Lower lobe of right lung (tissue), 2 donors: Measurements from ENCODE around the gene ZBTB12. TPM values are rescaled to one million over a fixed set of nuclear protein-coding genes. Genes with fewer than 3 reads are reported as not detected.

Source experiments
- ATAC-seq, 2 donors: fragments of 200-7000 bp; cut with Tn5 transposase; one replicate each; pipeline ENCODE4 v1.9.1; 2020 to 2022; ENCODE audit warnings: mild to moderate bottlenecking in 2 of 2, moderate library complexity in 2 of 2
- DNase-seq: peaks from one replicate; pipeline ENCODE4 v3.0.0-alpha.2; 2020
- H3K27ac ChIP-seq: fragments of 200-600 bp; one replicate; pipeline ENCODE4 v1.8.0; 2022
- H3K27me3 ChIP-seq: fragments of 200-600 bp; one replicate; pipeline ENCODE4 v1.8.0; 2022; ENCODE audit warnings: low read depth
- H3K36me3 ChIP-seq: fragments of 200-600 bp; one replicate; pipeline ENCODE4 v1.8.0; 2022; ENCODE audit warnings: mild to moderate bottlenecking
- H3K4me1 ChIP-seq: fragments of 200-600 bp; one replicate; pipeline ENCODE4 v1.8.0; 2022
- H3K4me3 ChIP-seq: fragments of 200-600 bp; one replicate; pipeline ENCODE4 v1.8.0; 2022; ENCODE audit warnings: mild to moderate bottlenecking
- H3K9me3 ChIP-seq: fragments of 200-600 bp; one replicate; pipeline ENCODE4 v1.8.0; 2022
- CTCF ChIP-seq: fragments of 200-600 bp; IDR thresholded peaks from one replicate; pipeline ENCODE4 v1.8.0; 2022; ENCODE audit warnings: antibody characterized with exemption, mild to moderate bottlenecking
- intact Hi-C: fragments of 100-400 bp; cut with DNase I; formaldehyde crosslinking; loops from one replicate; pipeline ENCODE4 v1.11.0; 2022
- total RNA-seq: library from RNA; stranded (reverse); fragmentation: NEBNext Ultra II Directional; extraction: Animal tissue kit (Norgen Biotek cat#: 25700); gene quantifications from one replicate; pipeline ENCODE4 v1.2.1, GENCODE V29; 2021
- donor health status: DM: no; HTN: yes; CAD: no; lungs with severe emphysema.

Gene ZBTB12
- total RNA-seq, 1 donor from 2014 or later = 5.1 TPM

- Histone ChIP-seq H3K36me3 (peaks cover 22% of the 10 kb centered on the region), H3K4me3 (no peak overlapping the region), H3K9me3 (no peaks in the 10 kb centered on the region), H3K27me3 (no peaks in the 10 kb centered on the region), H3K27ac (no peak overlapping the region), H3K4me1 (peaks cover 8% of the 10 kb centered on the region)
- DNase-seq = no peak
- ATAC-seq = no peak
- intact Hi-C loops = no loop called here
- no peak for TF ChIP-seq CTCF
Measured at GRCh38 chr6:31876357-31876756, 25.5 kb downstream of the ZBTB12 start.

GRCh38 chr6:31875877-31876276 is 26.0 kb downstream of the ZBTB12 start:
- TF ChIP-seq CTCF = no peak
- Histone ChIP-seq H3K27me3 (no peaks in the 10 kb centered on the region), H3K36me3 (peaks cover 18% of the 10 kb centered on the region), H3K4me1 (peaks cover 8% of the 10 kb centered on the region), H3K4me3 (no peak overlapping the region), H3K27ac (no peak overlapping the region), H3K9me3 (no peaks in the 10 kb centered on the region)
- no peak for DNase-seq
- intact Hi-C loops = no loop called here
- ATAC-seq = no peak

GRCh38 chr6:31874836-31875572 is 26.9 kb downstream of the ZBTB12 start:
- no peak for TF ChIP-seq CTCF
- H3K4me3 ChIP-seq = no peak overlapping the region
- intact Hi-C loops = no loop called here
- DNase-seq (no peak), ATAC-seq (no peak)
- no peaks in the 10 kb centered on the region for H3K27me3 ChIP-seq
- H3K4me1 ChIP-seq = peaks cover 8% of the 10 kb centered on the region
- H3K36me3 ChIP-seq = peaks cover 9% of the 10 kb centered on the region
- H3K9me3 ChIP-seq = no peaks in the 10 kb centered on the region
- H3K27ac ChIP-seq = no peak overlapping the region

GRCh38 chr6:31874084-31874670 is 27.7 kb downstream of the ZBTB12 start:
- no peak for ATAC-seq
- Histone ChIP-seq H3K27me3 (no peaks in the 10 kb centered on the region), H3K4me3 (no peak overlapping the region), H3K4me1 (peaks cover 8% of the 10 kb centered on the region), H3K36me3 (peaks cover 3% of the 10 kb centered on the region), H3K27ac (no peak overlapping the region), H3K9me3 (no peaks in the 10 kb centered on the region)
- TF ChIP-seq CTCF = no peak
- intact Hi-C loops = no loop called here
- no peak for DNase-seq

- DNase-seq (no peak), ATAC-seq (peak in 1 of 2 donors; percentile 23)
- Histone ChIP-seq H3K27me3 (no peaks in the 10 kb centered on the region), H3K4me1 (no peaks in the 10 kb centered on the region), H3K27ac (no peak overlapping the region), H3K9me3 (no peaks in the 10 kb centered on the region), H3K4me3 (no peak overlapping the region), H3K36me3 (peaks cover 3% of the 10 kb centered on the region)
- intact Hi-C loops = no loop called here
- no peak for TF ChIP-seq CTCF
Measured at GRCh38 chr6:31871046-31871659, 30.7 kb downstream of the ZBTB12 start.
